Measurements from ENCODE around the gene ATP7B. TPM values are rescaled to one million over a fixed set of nuclear protein-coding genes. Genes with fewer than 3 reads are reported as not detected.

ATP7B gene
- total RNA-seq, 2 experiments from 2014 or later: 0.85 to 1.2 TPM

- CTCF ChIA-PET: no interaction called here
- peaks cover 24% of the 10 kb centered on the region for H3K4me1 Mint-ChIP-seq (ENCODE audit: low read depth)
- POLR2A ChIA-PET: interaction anchor here (0.7 to 2.1 kb wide), 13 partner anchors 20 to 640 kb away, joined by 3 to 19 read pairs (median 5); partner anchors contain the start of genes INTS6, NEK3 and SUGT1
- peak within 1 kb of the TSS; percentile 92 for H3K4me3 Mint-ChIP-seq
- Histone ChIP-seq H3K4me3 (ENCODE audit: low read length) (peak within 1 kb of the TSS; percentile 93), H3K27me3 (ENCODE audit: control insufficient read depth in 1 of 2, insufficient read depth in 2 of 2, low read length in 2 of 2) (peaks cover 2 to 24% of the 10 kb centered on the region in 2 experiments), H3K36me3 (ENCODE audit: insufficient read depth, low read length) (peaks cover 5% of the 10 kb centered on the region), H3K4me1 (ENCODE audit: insufficient read depth, low read length) (peaks cover 9% of the 10 kb centered on the region), H3K27ac (ENCODE audit: low read depth in 1 of 2, low read length in 2 of 2) (peak within 1 kb of the TSS in 1 of 2 donors; percentile 56), H3K9me3 (ENCODE audit: control insufficient read depth in 1 of 2, insufficient read depth in 1 of 2, low read length in 2 of 2) (no peaks in the 10 kb centered on the region)
- H3K27me3 Mint-ChIP-seq: peaks cover 12% of the 10 kb centered on the region
- peak; percentile 99 to 100 (median 99) for DNase-seq
- intact Hi-C loops (cut with DNase I, micrococcal nuclease): loop anchor here (2.0 to 10.0 kb wide), 10 partner anchors 60 to 603 kb away; partner anchors contain the start of genes WDFY2 (in 2 of the 2), CKAP2 (in 1 of the 2), DHRS12 (in 1 of the 2) and INTS6 (in 1 of the 2)
- peaks cover 22% of the 10 kb centered on the region for H3K36me3 Mint-ChIP-seq (ENCODE audit: low read depth)
- H3K9me3 Mint-ChIP-seq: no peaks in the 10 kb centered on the region
- TF ChIP-seq CTCF (IDR thresholded peaks at IDR 0.05): no peak
- H3K27ac Mint-ChIP-seq: peak within 1 kb of the TSS; percentile 84
- ATAC-seq (ENCODE audit: poor library complexity): peak; percentile 98
Measured at GRCh38 chr13:52011632-52012511, 622 bp upstream of the ATP7B start, which contains the start of gene ALG11. TSS of gene ALG11 (plus strand) at chr13:52012398. CDS start at chr13:52012419, 21 bp downstream.

DNA sequence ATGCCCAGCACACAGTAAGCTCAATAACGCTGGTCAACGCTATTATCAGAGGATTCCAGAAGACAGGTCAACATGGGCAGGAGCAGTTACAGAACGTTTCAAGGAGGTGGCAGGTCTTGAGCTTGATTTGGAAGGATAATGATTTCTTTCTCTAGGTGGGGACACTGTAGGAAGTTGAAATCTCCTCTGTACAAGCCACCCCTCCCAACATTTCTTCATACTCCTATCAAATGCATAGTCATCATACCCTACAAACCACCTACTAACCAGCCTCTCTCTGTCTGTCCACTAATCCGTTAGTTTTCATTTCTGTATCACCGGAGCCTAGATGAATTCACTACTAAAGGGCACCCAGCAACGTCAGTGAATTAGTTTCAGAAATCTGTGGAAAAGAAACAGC, 1.3 kb downstream of the ATP7B start:
- H3K9me3 ChIP-seq (ENCODE audit: control insufficient read depth in 1 of 2, insufficient read depth in 1 of 2, low read length in 2 of 2): no peaks in the 10 kb centered on the region
- Mint-ChIP-seq H3K36me3 (ENCODE audit: low read depth) (peaks cover 10% of the 10 kb centered on the region), H3K27me3 (peaks cover 12% of the 10 kb centered on the region), H3K27ac (no peak overlapping the region), H3K9me3 (no peaks in the 10 kb centered on the region), H3K4me3 (peak overlapping the region; percentile 76), H3K4me1 (ENCODE audit: low read depth) (peaks cover 20% of the 10 kb centered on the region)
- no peaks in the 10 kb centered on the region for H3K36me3 ChIP-seq (ENCODE audit: insufficient read depth, low read length)
- ChIA-PET POLR2A (no interaction called here), CTCF (interaction anchor here (0.6 kb wide), 1 partner anchor 848 kb away, joined by 3 read pairs; no protein-coding TSS in a partner anchor)
- ATAC-seq (ENCODE audit: poor library complexity) (no peak), DNase-seq (no peak)
- intact Hi-C loops (cut with DNase I, micrococcal nuclease): loop anchor here (2.0 to 10.0 kb wide), 10 partner anchors 58 to 645 kb away; partner anchors contain the start of genes WDFY2 (in 2 of the 2), CKAP2 (in 1 of the 2), DHRS12 (in 1 of the 2) and SUGT1 (in 1 of the 2)
- H3K4me1 ChIP-seq (ENCODE audit: insufficient read depth, low read length): peaks cover 9% of the 10 kb centered on the region
- H3K27ac ChIP-seq (ENCODE audit: low read depth in 1 of 2, low read length in 2 of 2): no peak overlapping the region
- H3K4me3 ChIP-seq (ENCODE audit: low read length): no peak overlapping the region
- no peak for TF ChIP-seq CTCF (IDR thresholded peaks at IDR 0.05)
- peaks cover 2 to 28% of the 10 kb centered on the region in 2 experiments for H3K27me3 ChIP-seq (ENCODE audit: control insufficient read depth in 1 of 2, insufficient read depth in 2 of 2, low read length in 2 of 2)

DNA sequence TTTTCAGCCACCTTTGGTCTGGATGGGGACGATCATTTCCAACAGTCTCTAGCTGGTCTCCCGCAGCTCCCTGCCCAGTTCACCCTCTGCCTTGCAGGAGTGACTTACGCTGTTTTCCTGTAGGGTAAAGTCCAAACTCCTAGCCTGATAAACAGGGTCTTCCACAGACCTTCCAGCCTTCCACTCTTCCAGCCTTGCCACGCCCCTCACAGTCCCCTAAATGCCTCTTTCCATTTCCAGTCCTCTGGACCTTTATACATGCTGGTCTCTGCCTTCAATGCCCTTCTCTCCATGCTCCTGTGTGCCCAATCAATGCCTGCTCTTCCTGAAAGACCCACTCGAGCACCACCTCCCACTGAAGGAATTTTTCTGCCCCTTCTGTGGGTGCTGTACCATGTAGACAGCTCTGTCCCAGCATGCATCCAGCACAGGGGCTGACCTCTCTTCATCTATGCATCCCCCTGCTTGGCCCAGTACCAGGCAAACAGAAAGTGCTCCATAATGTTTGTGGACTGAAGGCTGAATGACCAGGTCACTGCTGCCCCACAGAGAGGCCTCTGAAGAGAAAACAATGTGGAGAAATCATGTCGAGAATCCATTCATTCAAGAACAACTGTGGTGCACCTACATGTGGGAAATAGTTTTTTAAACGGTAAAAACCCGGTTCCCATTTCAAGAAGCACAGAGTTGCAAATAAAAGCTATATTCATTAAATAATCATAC, 4.6 kb downstream of the ATP7B start:
- DNase-seq: no peak
- no peak for TF ChIP-seq CTCF (IDR thresholded peaks at IDR 0.05)
- H3K4me1 Mint-ChIP-seq (ENCODE audit: low read depth): peaks cover 5% of the 10 kb centered on the region

More for the DNA sequence above, 4.6 kb downstream of the ATP7B start:
- no peak for ATAC-seq (ENCODE audit: poor library complexity)
- Mint-ChIP-seq H3K27me3 (peaks cover 12% of the 10 kb centered on the region), H3K36me3 (ENCODE audit: low read depth) (no peaks in the 10 kb centered on the region), H3K4me3 (no peak overlapping the region), H3K9me3 (no peaks in the 10 kb centered on the region), H3K27ac (no peak overlapping the region)
- CTCF ChIA-PET: no interaction called here
- no peak overlapping the region for H3K4me3 ChIP-seq (ENCODE audit: low read length)
- no peaks in the 10 kb centered on the region for H3K9me3 ChIP-seq (ENCODE audit: control insufficient read depth in 1 of 2, insufficient read depth in 1 of 2, low read length in 2 of 2)
- intact Hi-C loops (cut with DNase I, micrococcal nuclease): loop anchor here in 1 of 2 experiments (5.0 to 10.0 kb wide), 2 partner anchors 446 to 648 kb away; partner anchors contain the start of genes SUGT1 and VPS36
- peaks cover 2 to 28% of the 10 kb centered on the region in 2 experiments for H3K27me3 ChIP-seq (ENCODE audit: control insufficient read depth in 1 of 2, insufficient read depth in 2 of 2, low read length in 2 of 2)
- H3K27ac ChIP-seq (ENCODE audit: low read depth in 1 of 2, low read length in 2 of 2): no peak overlapping the region
- peaks cover 9% of the 10 kb centered on the region for H3K4me1 ChIP-seq (ENCODE audit: insufficient read depth, low read length)
- POLR2A ChIA-PET: no interaction called here
- H3K36me3 ChIP-seq (ENCODE audit: insufficient read depth, low read length): no peaks in the 10 kb centered on the region

Measured in CD4-positive, alpha-beta T cell (primary cell).